SH-SY5Y (cell line): ENCODE results near the gene SIL1.

Experiments
- GATA2 ChIP-seq: IDR thresholded peaks from 2 replicates; pipeline ENCODE4 v1.6.1; 2011; ENCODE audit warnings: mild to moderate bottlenecking, low read depth, low read length
- GATA3 ChIP-seq: IDR thresholded peaks from 2 replicates; pipeline ENCODE4 v1.6.1; 2011; ENCODE audit warnings: low read depth, mild to moderate bottlenecking, low read length, moderate library complexity

- TF ChIP-seq GATA2 (peak; percentile 19; the same call in 1 of the 2 replicates), GATA3 (no peak)
Observed at GRCh38 chr5:139146809-139147482, 51.2 kb downstream of the SIL1 start.
